Epithelial cell of proximal tubule (primary cell): ENCODE data around the gene ZBTB12. TPM values are rescaled to one million over a fixed set of nuclear protein-coding genes. Genes with fewer than 3 reads are reported as not detected.

Source experiments
- DNase-seq: peaks from one replicate; pipeline ENCODE4 v3.0.0-alpha.2; 2011; ENCODE audit warnings: low read depth
- H3K4me3 ChIP-seq: 2 replicates; pipeline ENCODE4 v1.5.1; 2011; ENCODE audit warnings: low read depth, mild to moderate bottlenecking, low read length
- total RNA-seq: library from RNA; depleted of rRNA; stranded (reverse); fragments of >200 nt; gene quantifications from 2 replicates; pipeline ENCODE4 v1.2.3, GENCODE V29; 2015
- TF ChIP-seq, protein P1 (sequence below): conservative IDR thresholded peaks from 2 replicates; pipeline ENCODE4 v1.5.1; 2012; ENCODE audit warnings: low read depth, mild to moderate bottlenecking, low read length

Gene ZBTB12
- total RNA-seq, 1 donor from 2014 or later = 1.5 TPM

GRCh38 chr6:31880616-31881015, 21.3 kb downstream of the ZBTB12 start:
- no peak overlapping the region for H3K4me3 ChIP-seq
- no peak for DNase-seq
- TF ChIP-seq, protein P1, sequence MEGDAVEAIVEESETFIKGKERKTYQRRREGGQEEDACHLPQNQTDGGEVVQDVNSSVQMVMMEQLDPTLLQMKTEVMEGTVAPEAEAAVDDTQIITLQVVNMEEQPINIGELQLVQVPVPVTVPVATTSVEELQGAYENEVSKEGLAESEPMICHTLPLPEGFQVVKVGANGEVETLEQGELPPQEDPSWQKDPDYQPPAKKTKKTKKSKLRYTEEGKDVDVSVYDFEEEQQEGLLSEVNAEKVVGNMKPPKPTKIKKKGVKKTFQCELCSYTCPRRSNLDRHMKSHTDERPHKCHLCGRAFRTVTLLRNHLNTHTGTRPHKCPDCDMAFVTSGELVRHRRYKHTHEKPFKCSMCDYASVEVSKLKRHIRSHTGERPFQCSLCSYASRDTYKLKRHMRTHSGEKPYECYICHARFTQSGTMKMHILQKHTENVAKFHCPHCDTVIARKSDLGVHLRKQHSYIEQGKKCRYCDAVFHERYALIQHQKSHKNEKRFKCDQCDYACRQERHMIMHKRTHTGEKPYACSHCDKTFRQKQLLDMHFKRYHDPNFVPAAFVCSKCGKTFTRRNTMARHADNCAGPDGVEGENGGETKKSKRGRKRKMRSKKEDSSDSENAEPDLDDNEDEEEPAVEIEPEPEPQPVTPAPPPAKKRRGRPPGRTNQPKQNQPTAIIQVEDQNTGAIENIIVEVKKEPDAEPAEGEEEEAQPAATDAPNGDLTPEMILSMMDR = no peak

DNA sequence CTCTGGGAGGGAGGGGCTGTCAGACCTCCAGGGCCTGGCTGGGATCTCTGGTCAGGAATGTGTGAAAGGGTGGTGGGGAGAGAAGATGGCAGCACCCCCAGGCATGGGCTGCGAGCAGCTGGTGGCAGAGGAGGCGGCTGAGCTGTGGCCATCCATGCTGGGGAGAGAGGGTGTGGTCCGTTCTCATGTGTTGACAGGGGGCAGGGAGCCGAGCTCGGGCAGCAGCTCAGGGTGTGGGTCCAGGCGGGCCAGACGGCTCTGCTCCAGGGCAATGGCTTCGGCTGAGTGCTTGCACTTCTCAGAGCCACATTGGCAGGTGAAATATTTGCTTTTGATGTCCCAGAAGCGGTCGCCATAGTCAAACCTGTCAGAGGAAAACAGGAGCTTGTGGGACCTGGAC, 22.0 kb downstream of the ZBTB12 start:
- no peak overlapping the region for H3K4me3 ChIP-seq
- TF ChIP-seq, protein P1 = no peak
- no peak for DNase-seq

- no peak overlapping the region for H3K4me3 ChIP-seq
- no peak for DNase-seq
Measured at GRCh38 chr6:31879143-31879542, 22.7 kb downstream of the ZBTB12 start.

GRCh38 chr6:31878726-31879125, 23.2 kb downstream of the ZBTB12 start, which contains the start of gene SLC44A4:
Gene SLC44A4, minus strand, starts transcription at chr6:31878997. Its CDS starts 17 bp downstream, at chr6:31878980.
- H3K4me3 ChIP-seq = peak within 1 kb of the TSS; percentile 21
- TF ChIP-seq, protein P1 = no peak
- no peak for DNase-seq

More at GRCh38 chr6:31879143-31879542, 22.7 kb downstream of the ZBTB12 start:
- TF ChIP-seq, protein P1 = no peak

GRCh38 chr6:31878222-31878621, 23.7 kb downstream of the ZBTB12 start:
- TF ChIP-seq, protein P1 = no peak
- H3K4me3 ChIP-seq = peak overlapping the region; percentile 21
- no peak for DNase-seq

DNA sequence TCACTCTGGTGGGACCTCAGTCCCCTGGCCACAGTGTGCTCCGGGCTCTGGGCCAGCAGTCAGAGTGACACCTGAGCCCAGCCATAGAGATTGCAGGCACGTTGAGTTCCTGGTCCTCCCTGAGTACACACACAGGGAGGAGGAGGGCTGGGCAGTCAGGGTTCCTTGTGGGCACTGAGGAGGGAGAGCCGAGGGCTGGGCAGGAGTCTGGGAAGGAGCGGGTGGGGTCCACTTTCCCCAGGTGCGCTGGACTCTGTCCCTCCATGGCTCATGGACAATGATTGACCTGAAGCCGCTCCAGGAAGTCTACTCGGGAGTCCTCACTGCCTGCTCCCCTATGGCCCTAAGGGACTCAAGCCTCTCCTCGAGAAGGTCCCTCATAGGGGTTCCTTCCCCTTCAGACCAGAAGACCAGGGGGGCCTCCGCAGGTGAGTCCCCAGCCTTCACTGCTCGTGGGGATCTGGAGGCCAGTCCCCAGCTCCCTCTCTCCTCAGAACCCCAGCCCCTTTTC, 24.2 kb downstream of the ZBTB12 start:
- H3K4me3 ChIP-seq = no peak overlapping the region
- no peak for DNase-seq
- TF ChIP-seq, protein P1 = no peak

DNA sequence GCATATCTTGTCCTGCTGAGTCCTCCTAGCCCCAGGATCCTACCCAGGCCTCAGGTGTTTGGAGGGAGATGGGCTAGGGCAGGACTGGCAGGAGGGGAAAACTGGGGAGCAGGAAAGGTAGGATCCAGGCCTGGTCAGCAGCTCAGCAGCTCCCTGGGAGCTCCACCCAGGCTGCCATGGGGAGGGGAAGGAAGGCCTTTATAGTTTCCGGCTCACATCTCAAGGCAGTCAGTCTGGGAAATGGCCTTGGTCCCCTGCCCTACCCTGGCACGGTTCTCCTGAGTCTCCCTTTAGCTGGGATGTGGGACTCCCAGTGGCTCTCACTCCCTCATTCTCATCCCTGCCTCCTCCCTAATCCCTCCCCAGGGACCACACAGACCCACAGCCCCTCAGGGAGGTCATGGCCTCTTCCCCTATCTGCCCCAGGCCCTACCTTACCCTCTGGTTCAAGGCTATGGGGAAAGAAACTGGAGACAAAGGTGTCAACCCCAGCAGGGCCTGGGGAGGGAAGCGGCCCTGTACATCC, 24.7 kb downstream of the ZBTB12 start:
- no peak overlapping the region for H3K4me3 ChIP-seq
- TF ChIP-seq, protein P1 = no peak
- DNase-seq = no peak
